MCF 10A (cell line): Measurements from ENCODE around the gene KRT86. TPM values are rescaled to one million over a fixed set of nuclear protein-coding genes. Genes with fewer than 3 reads are reported as not detected.

ENCODE experiments used
- BruUV-seq: library from RNA; stranded (reverse); fragments of 400-500 nt; replicated peaks from 2 replicates; lab custom pipeline; 2021; lab: Mats Ljungman, UMichigan
- CTCF ChIA-PET: fragments of 300-600 bp; sonication (Branson Sonifier 250); formaldehyde crosslinking; extraction: SDS; loops from one replicate; lab custom pipeline; 2021; ENCODE audit warnings: antibody characterized with exemption, inconsistent platforms; lab: Yijun Ruan, JAX
- POLR2A ChIA-PET: fragments of 300-600, 350-650 bp; sonication (Branson Sonifier 250); formaldehyde crosslinking; extraction: SDS; loops from one replicate; lab custom pipeline; 2020; ENCODE audit warnings: antibody characterized with exemption, inconsistent platforms; lab: Yijun Ruan, JAX
- DNase-seq: peaks from one replicate; pipeline ENCODE4 v3.0.0-alpha.2; 2018; ENCODE audit not compliant: unreplicated experiment
- H3K27ac Mint-ChIP-seq: one replicate; pipeline ENCODE4 v1.8.0; 2022; ENCODE audit warnings: mild to moderate bottlenecking, low read depth, mixed read lengths; ENCODE audit not compliant: unreplicated experiment
- H3K27me3 Mint-ChIP-seq: one replicate; pipeline ENCODE4 v1.8.0; 2022; ENCODE audit warnings: mixed read lengths; ENCODE audit not compliant: insufficient read depth, unreplicated experiment
- H3K36me3 Mint-ChIP-seq: one replicate; pipeline ENCODE4 v1.8.0; 2022; ENCODE audit warnings: mild to moderate bottlenecking, moderate library complexity, mixed read lengths; ENCODE audit not compliant: insufficient read depth, unreplicated experiment
- H3K4me1 Mint-ChIP-seq: one replicate; pipeline ENCODE4 v1.8.0; 2022; ENCODE audit warnings: mixed read lengths; ENCODE audit not compliant: insufficient read depth, unreplicated experiment
- H3K4me3 Mint-ChIP-seq: one replicate; pipeline ENCODE4 v1.8.0; 2022; ENCODE audit warnings: mild to moderate bottlenecking, moderate library complexity, mixed read lengths; ENCODE audit not compliant: unreplicated experiment
- H3K9me3 Mint-ChIP-seq: one replicate; pipeline ENCODE4 v1.8.0; 2022; ENCODE audit warnings: mixed read lengths; ENCODE audit not compliant: unreplicated experiment
- intact Hi-C: fragments of 100-400 bp; cut with micrococcal nuclease; formaldehyde crosslinking; loops from 2 replicates; pipeline ENCODE4 v1.14.1; 2022
- total RNA-seq: library from RNA; stranded (reverse); gene quantifications from 2 replicates; pipeline ENCODE4 v1.2.3, GENCODE V29; 2022
- TF ChIP-seq, protein P1 (sequence below): fragments of 200-600 bp; IDR thresholded peaks from one replicate; pipeline ENCODE4 v1.8.0; 2022; ENCODE audit warnings: antibody characterized with exemption, mild to moderate bottlenecking; ENCODE audit not compliant: unreplicated experiment

Gene KRT86
- total RNA-seq, 1 experiment from 2014 or later = 37.8 TPM

DNA sequence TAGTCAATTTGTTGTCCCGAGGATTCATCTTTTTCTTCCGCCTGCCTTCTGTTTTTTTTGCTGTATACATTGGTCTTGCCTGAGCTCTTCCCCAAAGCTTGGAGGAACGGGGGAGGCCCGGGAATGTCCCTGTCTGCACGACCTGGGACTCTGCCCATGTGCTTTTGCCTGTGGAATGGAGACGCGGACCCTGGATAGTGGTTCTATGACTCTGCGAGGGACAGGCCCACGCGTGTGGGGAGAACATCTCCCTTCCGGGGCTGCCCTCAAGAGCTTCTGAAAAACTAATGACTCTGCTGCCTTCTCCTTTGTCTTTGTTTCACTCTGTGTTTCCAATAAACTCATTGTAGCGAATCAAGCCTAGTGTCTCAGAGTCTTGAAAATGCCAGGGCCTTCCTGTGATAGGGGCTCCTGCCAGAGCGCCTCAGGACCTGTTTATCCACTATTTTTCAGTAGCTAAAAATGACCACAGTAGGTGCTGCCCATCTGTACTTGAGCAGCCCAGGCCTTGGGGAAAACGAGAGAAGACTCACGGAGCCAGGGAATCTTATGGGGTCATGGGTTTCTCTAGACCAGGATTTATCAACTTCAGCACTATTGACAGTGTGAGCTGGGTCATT, 34.5 kb downstream of the KRT86 start:
- CTCF ChIA-PET = interaction anchor here (0.6 to 3.5 kb wide), 6 partner anchors 11 to 958 kb away, joined by 3 to 25 read pairs (median 4); no protein-coding TSS in a partner anchor
- H3K9me3 Mint-ChIP-seq = no peaks in the 10 kb centered on the region
- no peak for DNase-seq
- H3K27ac Mint-ChIP-seq = peak overlapping the region; percentile 61
- no peaks in the 10 kb centered on the region for H3K36me3 Mint-ChIP-seq
- POLR2A ChIA-PET = interaction anchor here (0.5 kb wide), 1 partner anchor 273 kb away, joined by 3 read pairs; no protein-coding TSS in a partner anchor
- peaks cover 26% of the 10 kb centered on the region for H3K27me3 Mint-ChIP-seq
- TF ChIP-seq, protein P1, sequence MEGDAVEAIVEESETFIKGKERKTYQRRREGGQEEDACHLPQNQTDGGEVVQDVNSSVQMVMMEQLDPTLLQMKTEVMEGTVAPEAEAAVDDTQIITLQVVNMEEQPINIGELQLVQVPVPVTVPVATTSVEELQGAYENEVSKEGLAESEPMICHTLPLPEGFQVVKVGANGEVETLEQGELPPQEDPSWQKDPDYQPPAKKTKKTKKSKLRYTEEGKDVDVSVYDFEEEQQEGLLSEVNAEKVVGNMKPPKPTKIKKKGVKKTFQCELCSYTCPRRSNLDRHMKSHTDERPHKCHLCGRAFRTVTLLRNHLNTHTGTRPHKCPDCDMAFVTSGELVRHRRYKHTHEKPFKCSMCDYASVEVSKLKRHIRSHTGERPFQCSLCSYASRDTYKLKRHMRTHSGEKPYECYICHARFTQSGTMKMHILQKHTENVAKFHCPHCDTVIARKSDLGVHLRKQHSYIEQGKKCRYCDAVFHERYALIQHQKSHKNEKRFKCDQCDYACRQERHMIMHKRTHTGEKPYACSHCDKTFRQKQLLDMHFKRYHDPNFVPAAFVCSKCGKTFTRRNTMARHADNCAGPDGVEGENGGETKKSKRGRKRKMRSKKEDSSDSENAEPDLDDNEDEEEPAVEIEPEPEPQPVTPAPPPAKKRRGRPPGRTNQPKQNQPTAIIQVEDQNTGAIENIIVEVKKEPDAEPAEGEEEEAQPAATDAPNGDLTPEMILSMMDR = no peak
- peaks cover 28% of the 10 kb centered on the region for H3K4me1 Mint-ChIP-seq
- peak overlapping the region; percentile 52 for H3K4me3 Mint-ChIP-seq
- no TSS peak for BruUV-seq
- intact Hi-C loops = no loop called here

DNA sequence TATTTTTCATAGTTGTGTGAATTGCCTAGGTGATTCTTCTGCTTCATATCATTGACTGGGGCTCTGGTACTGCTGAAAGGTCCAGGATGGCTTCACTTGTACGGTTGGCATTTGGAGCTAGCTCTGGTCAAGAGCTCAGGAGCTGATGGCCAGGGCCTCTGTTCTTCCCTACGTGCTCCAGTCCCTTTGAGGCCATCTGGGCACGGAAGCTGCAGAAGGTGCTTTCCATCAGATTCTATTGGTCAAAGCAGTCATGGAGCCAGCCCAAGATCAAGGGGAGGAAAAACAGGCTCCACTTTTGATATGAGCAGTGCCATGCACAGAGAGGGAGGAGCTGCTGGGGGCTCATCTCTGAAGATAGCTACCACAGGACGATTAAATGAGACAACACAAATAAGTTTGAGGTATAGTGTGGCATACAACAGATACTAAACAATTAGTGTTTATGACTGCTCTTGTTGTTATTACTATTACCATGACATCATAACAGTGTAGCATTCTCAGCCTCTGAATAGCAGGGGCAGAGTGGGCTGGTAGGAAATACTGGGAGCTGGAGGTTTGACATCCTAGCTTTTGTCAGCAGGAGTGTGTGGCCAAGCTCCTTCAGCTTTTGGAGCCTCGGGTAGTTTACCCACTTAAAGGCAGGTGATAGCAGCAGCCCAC, 36.3 kb downstream of the KRT86 start:
- peaks cover 26% of the 10 kb centered on the region for H3K27me3 Mint-ChIP-seq
- no peak overlapping the region for H3K4me3 Mint-ChIP-seq
- no TSS peak for BruUV-seq
- ChIA-PET CTCF (interaction anchor here (0.5 to 3.5 kb wide), 9 partner anchors 14 to 575 kb away, joined by 3 to 15 read pairs (median 4); no protein-coding TSS in a partner anchor), POLR2A (interaction anchor here (0.6 to 1.3 kb wide), 2 partner anchors 17 to 269 kb away, joined by 3 to 4 read pairs; no protein-coding TSS in a partner anchor)
- no peak overlapping the region for H3K27ac Mint-ChIP-seq
- DNase-seq = no peak
- no peaks in the 10 kb centered on the region for H3K9me3 Mint-ChIP-seq
- no peaks in the 10 kb centered on the region for H3K36me3 Mint-ChIP-seq
- intact Hi-C loops = no loop called here
- peaks cover 17% of the 10 kb centered on the region for H3K4me1 Mint-ChIP-seq
- TF ChIP-seq, protein P1 = no peak

DNA sequence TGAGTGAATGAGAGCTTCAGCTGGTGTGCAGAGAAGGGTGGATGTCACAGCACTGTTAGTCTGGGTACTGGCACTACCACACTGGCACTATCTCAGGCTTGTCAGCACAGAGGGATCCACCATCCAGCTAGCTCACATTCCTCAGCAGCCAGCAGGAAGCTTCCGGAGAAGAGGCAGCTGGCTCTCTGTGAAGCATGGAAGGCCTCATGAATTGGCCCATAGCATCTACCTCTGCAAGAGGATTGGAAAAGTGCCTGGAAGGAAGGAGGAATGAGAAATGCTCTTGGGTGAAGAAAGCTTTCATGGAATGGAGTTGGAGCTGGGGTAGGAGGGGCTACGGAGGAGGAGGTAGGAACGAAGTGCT, 36.8 kb downstream of the KRT86 start:
- no peaks in the 10 kb centered on the region for H3K36me3 Mint-ChIP-seq
- H3K4me3 Mint-ChIP-seq = no peak overlapping the region
- CTCF ChIA-PET = interaction anchor here (0.5 to 3.5 kb wide), 8 partner anchors 14 to 569 kb away, joined by 3 to 15 read pairs (median 4); no protein-coding TSS in a partner anchor
- no TSS peak for BruUV-seq
- TF ChIP-seq, protein P1 = no peak
- POLR2A ChIA-PET = interaction anchor here (0.6 to 1.3 kb wide), 3 partner anchors 18 to 562 kb away, joined by 3 to 4 read pairs (median 3); no protein-coding TSS in a partner anchor
- no peak overlapping the region for H3K27ac Mint-ChIP-seq
- H3K9me3 Mint-ChIP-seq = no peaks in the 10 kb centered on the region
- intact Hi-C loops = no loop called here
- DNase-seq = no peak
- peaks cover 12% of the 10 kb centered on the region for H3K4me1 Mint-ChIP-seq
- H3K27me3 Mint-ChIP-seq = peaks cover 26% of the 10 kb centered on the region

DNA sequence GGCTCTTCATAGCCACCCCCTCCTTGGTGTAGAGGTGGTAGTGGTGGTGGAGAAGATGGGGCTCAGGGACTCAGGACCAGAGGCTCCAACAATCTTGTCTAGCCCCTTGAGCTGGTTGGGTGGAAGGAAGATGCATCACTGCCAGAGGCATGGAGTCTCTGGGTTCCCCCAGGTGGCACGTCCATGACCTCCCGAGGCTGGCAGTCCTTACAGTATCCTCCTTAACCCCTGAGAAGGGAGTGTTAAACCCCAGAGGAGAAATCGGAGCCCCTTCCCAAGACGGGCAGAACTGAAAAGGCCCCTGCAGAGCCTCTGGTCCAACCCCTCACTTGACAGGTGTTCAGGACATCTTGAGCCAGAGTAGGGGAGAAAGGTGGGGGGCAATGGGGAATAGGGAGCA, 37.6 kb downstream of the KRT86 start:
- no TSS peak for BruUV-seq
- no peak overlapping the region for H3K4me3 Mint-ChIP-seq
- peaks cover 26% of the 10 kb centered on the region for H3K27me3 Mint-ChIP-seq
- no peaks in the 10 kb centered on the region for H3K9me3 Mint-ChIP-seq
- ChIA-PET POLR2A (interaction anchor here (1.1 to 1.3 kb wide), 2 partner anchors 19 to 561 kb away, joined by 3 to 4 read pairs; no protein-coding TSS in a partner anchor), CTCF (interaction anchor here (0.6 to 3.5 kb wide), 8 partner anchors 13 to 572 kb away, joined by 3 to 15 read pairs (median 4); no protein-coding TSS in a partner anchor)
- peaks cover 7% of the 10 kb centered on the region for H3K4me1 Mint-ChIP-seq
- intact Hi-C loops = no loop called here
- TF ChIP-seq, protein P1 = no peak
- H3K27ac Mint-ChIP-seq = no peak overlapping the region
- no peak for DNase-seq
- no peaks in the 10 kb centered on the region for H3K36me3 Mint-ChIP-seq
